ENCODE measurements around the gene PTPRG.

DNA sequence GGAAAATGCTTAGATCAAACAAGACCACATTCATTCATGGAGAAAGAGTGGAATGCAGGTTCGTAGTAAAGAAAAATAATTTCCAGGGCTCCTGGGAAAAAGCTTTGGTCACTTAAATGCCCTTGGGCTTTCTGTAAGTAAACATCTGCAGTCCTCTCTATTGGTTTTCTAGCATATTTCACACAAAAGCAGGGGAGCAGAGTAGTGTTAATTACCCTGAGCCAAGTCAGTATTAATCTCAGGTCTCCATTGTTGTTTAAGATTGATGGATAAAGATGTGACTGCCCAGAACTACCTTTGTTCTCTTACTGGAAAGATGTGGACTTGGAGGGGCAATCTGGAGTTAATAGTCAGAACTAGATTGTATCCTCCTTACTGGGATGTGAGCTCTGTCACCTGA lies 242.6 kb downstream of the PTPRG start:
- TF ChIP-seq, protein P1, sequence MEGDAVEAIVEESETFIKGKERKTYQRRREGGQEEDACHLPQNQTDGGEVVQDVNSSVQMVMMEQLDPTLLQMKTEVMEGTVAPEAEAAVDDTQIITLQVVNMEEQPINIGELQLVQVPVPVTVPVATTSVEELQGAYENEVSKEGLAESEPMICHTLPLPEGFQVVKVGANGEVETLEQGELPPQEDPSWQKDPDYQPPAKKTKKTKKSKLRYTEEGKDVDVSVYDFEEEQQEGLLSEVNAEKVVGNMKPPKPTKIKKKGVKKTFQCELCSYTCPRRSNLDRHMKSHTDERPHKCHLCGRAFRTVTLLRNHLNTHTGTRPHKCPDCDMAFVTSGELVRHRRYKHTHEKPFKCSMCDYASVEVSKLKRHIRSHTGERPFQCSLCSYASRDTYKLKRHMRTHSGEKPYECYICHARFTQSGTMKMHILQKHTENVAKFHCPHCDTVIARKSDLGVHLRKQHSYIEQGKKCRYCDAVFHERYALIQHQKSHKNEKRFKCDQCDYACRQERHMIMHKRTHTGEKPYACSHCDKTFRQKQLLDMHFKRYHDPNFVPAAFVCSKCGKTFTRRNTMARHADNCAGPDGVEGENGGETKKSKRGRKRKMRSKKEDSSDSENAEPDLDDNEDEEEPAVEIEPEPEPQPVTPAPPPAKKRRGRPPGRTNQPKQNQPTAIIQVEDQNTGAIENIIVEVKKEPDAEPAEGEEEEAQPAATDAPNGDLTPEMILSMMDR (conservative IDR thresholded peaks at IDR 0.05 in 1 of 2, IDR thresholded peaks at IDR 0.05 in 1 of 2; ENCODE audit: low read depth in 1 of 2, low read length in 2 of 2): no peak
- TF ChIP-seq EZH2 (IDR thresholded peaks at IDR 0.05; ENCODE audit: low read length, missing control alignments): no peak
